Measurements from ENCODE around the gene HHIP. TPM values are rescaled to one million over a fixed set of nuclear protein-coding genes. Genes with fewer than 3 reads are reported as not detected.

Gene HHIP
- total RNA-seq, 4 donors from 2014 or later: 0.25 to 0.70 (median 0.28) TPM

DNA sequence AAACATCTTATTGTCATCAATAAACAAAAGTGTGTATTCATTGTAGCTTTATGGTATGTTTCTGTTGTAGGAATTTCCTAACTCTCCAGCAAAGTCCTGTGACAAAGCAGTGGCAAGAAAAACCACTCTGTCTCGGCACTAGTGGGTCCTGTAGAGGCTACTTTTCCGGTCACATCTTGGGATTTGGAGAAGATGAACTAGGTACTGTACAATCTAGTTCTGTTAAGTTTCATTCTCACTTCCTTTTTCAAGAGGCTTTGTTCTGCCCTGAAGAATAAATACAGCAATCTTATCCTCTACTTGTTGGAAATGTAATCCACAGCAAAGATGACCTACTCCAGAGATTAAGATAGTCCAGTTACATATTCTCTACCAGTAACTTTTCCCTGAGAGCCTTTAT is 69.3 kb downstream of the HHIP start:
- H3K4me1 ChIP-seq: peaks cover 0 to 4% of the 10 kb centered on the region in 2 donors
- no peak overlapping the region for H3K27ac ChIP-seq
- TF ChIP-seq POLR2A (IDR thresholded peaks at IDR 0.05) (no peak), CTCF (IDR thresholded peaks at IDR 0.05 in 4 of 5, conservative IDR thresholded peaks at IDR 0.05 in 1 of 5) (no peak)
- no peaks in the 10 kb centered on the region for H3K9me3 ChIP-seq
- no peaks in the 10 kb centered on the region for H3K36me3 ChIP-seq
- no peak for DNase-seq
- ATAC-seq: no peak
- intact Hi-C loops (cut with DNase I; ENCODE audit: low total_unique reads) (no loop called here), in situ Hi-C loops (cut with MboI; ENCODE audit: low sequenced_read_pairs in 4 of 4) (no loop called here)
- no peak overlapping the region for H3K4me3 ChIP-seq
- H3K27me3 ChIP-seq: no peaks in the 10 kb centered on the region

- H3K4me3 ChIP-seq: no peak overlapping the region
- in situ Hi-C loops (cut with MboI; ENCODE audit: low sequenced_read_pairs in 4 of 4) (no loop called here), intact Hi-C loops (cut with DNase I; ENCODE audit: low total_unique reads) (no loop called here)
- no peaks in the 10 kb centered on the region for H3K27me3 ChIP-seq
- ATAC-seq (no peak), DNase-seq (no peak)
- H3K27ac ChIP-seq: no peak overlapping the region
- TF ChIP-seq CTCF (IDR thresholded peaks at IDR 0.05 in 4 of 5, conservative IDR thresholded peaks at IDR 0.05 in 1 of 5) (no peak), POLR2A (IDR thresholded peaks at IDR 0.05) (no peak)
- H3K4me1 ChIP-seq: no peaks in the 10 kb centered on the region
- no peaks in the 10 kb centered on the region for H3K9me3 ChIP-seq
- no peaks in the 10 kb centered on the region for H3K36me3 ChIP-seq
Observed at GRCh38 chr4:144716778-144717177, 70.8 kb downstream of the HHIP start.

GRCh38 chr4:144718958-144719512 is 73.1 kb downstream of the HHIP start:
- intact Hi-C loops (cut with DNase I; ENCODE audit: low total_unique reads): no loop called here
- ATAC-seq (no peak), DNase-seq (no peak)
- H3K36me3 ChIP-seq: no peaks in the 10 kb centered on the region
- TF ChIP-seq CTCF (IDR thresholded peaks at IDR 0.05 in 4 of 5, conservative IDR thresholded peaks at IDR 0.05 in 1 of 5) (no peak), POLR2A (IDR thresholded peaks at IDR 0.05) (no peak)
- H3K27ac ChIP-seq: no peak overlapping the region
- no peak overlapping the region for H3K4me3 ChIP-seq
- in situ Hi-C loops (cut with MboI; ENCODE audit: low sequenced_read_pairs in 4 of 4): no loop called here
- no peaks in the 10 kb centered on the region for H3K9me3 ChIP-seq
- H3K27me3 ChIP-seq: no peaks in the 10 kb centered on the region
- no peaks in the 10 kb centered on the region for H3K4me1 ChIP-seq

DNA sequence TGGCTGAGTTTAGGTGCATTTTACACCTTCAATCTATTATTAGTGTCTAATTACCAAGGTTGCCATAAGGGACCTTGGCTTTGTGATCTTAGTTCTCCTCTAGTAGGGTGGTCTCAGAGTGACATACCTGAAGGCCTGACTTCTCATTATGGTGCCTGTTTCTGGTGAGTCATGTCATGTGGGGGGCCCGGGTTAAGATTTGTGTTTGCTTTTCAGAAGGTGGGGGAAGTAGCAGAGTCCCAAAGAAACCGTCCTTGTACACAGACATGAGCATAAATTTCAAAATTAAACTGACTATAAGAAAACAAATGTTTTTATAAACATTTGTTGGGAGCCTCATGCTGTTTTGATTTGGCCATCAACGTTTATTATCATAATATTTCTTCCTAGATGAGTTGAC is 74.5 kb downstream of the HHIP start:
- no peaks in the 10 kb centered on the region for H3K27me3 ChIP-seq
- in situ Hi-C loops (cut with MboI; ENCODE audit: low sequenced_read_pairs in 4 of 4) (no loop called here), intact Hi-C loops (cut with DNase I; ENCODE audit: low total_unique reads) (no loop called here)
- ATAC-seq (no peak), DNase-seq (no peak)
- H3K27ac ChIP-seq: no peak overlapping the region
- no peak for TF ChIP-seq POLR2A (IDR thresholded peaks at IDR 0.05)
- no peak for TF ChIP-seq CTCF (IDR thresholded peaks at IDR 0.05 in 4 of 5, conservative IDR thresholded peaks at IDR 0.05 in 1 of 5)
- no peak overlapping the region for H3K4me3 ChIP-seq
- no peaks in the 10 kb centered on the region for H3K9me3 ChIP-seq
- no peaks in the 10 kb centered on the region for H3K4me1 ChIP-seq
- no peaks in the 10 kb centered on the region for H3K36me3 ChIP-seq

DNA sequence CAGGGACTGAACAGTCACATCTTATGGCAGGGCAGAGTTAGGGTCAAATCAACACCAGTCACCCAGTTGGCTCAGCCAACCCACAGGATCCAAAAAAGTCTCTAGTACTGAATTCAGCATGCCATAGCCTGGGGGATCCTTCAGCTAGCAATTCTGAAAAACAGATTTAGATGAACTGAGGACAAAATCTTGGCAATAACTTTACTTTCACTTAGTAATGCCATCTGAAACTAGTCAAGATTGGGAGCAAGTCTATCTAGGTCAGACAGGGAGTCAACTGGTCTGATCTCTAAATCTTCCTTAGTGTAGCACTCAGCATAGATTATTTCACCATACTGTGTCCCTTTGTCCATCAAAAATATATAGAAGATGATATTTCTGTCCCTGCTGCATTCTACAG is 76.0 kb downstream of the HHIP start:
- Histone ChIP-seq H3K4me3 (no peak overlapping the region), H3K36me3 (no peaks in the 10 kb centered on the region), H3K4me1 (no peaks in the 10 kb centered on the region), H3K9me3 (no peaks in the 10 kb centered on the region), H3K27me3 (no peaks in the 10 kb centered on the region), H3K27ac (no peak overlapping the region)
- TF ChIP-seq CTCF (IDR thresholded peaks at IDR 0.05 in 4 of 5, conservative IDR thresholded peaks at IDR 0.05 in 1 of 5): no peak
- no peak for ATAC-seq
- in situ Hi-C loops (cut with MboI; ENCODE audit: low sequenced_read_pairs in 4 of 4): no loop called here
- DNase-seq: no peak
- intact Hi-C loops (cut with DNase I; ENCODE audit: low total_unique reads): no loop called here
